ENCODE measurements around the gene TLR10.

The TLR10 gene

GRCh38 chr4:38730493-38730829 is 52.3 kb downstream of the TLR10 start:
- no peak for DNase-seq (ENCODE audit: low read depth)

- no peak for DNase-seq (ENCODE audit: low read depth)
Observed at GRCh38 chr4:38728631-38729141, 54.1 kb downstream of the TLR10 start.

GRCh38 chr4:38724475-38724808 is 58.3 kb downstream of the TLR10 start:
- no peak for DNase-seq (ENCODE audit: low read depth)

GRCh38 chr4:38723726-38724474 is 58.9 kb downstream of the TLR10 start:
- DNase-seq (ENCODE audit: low read depth) = no peak

GRCh38 chr4:38723114-38723513 is 59.7 kb downstream of the TLR10 start:
- DNase-seq (ENCODE audit: low read depth) = no peak
